Midbrain (tissue), 1 donor: ENCODE data around the gene FCAR.
"Not testable (repeated sequence)": the region's sequence is repeated elsewhere in the genome, so short reads cannot be mapped to it uniquely, and the experiment has no call there.

Experiments used
- DNase-seq: peaks from one replicate; lab custom pipeline; 2025; lab: John Stamatoyannopoulos, UW

FCAR gene

DNA sequence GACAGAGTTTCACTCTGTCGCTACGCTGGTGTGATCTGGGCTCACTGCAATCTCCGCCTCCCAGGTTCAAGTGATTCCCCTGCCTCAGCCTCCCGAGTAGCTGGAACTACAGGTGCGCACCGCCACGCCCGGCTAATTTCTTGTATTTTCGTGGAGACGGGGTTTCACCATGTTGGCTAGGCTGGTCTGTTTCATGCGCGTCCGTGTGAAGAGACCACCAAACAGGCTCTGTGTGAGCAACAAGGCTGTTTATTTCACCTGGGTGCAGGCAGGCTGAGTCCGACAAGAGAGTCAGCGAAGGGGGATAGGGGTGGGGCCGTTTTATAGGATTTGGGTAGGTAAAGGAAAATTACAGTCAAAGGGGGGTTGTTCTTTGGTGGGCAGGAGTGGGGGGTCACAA is 20.1 kb downstream of the FCAR start:
- DNase-seq = not testable (repeated sequence)

DNA sequence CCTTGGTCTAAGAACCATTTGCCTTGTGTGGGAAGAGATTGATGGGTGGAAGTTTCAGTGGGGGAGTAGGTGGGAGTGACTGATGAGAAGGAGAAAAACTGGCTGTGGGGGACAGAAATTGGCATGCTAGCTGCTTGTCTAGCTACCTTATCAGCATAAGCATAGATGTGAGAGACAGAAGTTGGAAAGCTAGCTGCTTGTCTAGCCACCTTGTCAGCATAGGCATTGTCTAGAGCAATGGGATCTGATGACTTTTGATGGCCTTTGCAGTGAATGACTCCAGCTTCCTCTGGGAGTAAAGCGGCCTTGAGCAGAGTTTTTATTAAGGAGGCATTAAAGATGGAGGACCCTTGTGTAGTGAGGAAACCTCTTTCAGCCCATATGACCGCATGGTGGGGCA is 22.0 kb downstream of the FCAR start:
- no peak for DNase-seq

DNA sequence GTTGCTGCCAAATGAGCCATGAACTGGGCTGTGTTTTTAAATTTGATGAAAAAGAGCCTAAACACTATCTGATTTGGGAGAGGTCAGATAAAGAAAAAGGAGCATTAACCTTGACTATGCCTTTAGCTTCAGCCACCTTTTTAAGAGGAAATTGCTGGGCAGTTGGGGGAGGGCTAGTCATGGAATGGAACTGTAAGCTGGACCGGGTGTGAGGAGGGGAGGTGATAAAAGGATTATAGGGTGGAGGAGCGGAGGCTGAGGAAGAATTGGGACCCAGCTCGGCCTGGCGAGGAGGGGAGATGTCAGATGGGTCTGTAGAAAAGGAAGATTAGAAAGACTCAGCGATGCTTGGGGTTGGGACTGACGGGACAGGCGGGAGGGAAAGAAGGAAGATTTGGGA is 24.6 kb downstream of the FCAR start:
- DNase-seq = not testable (repeated sequence)

- DNase-seq = not testable (repeated sequence)
These were observed 25.6 kb downstream of the FCAR start for GRCh38 chr19:54899646-54900045.

GRCh38 chr19:54901153-54901552 is 27.1 kb downstream of the FCAR start:
- not testable (repeated sequence) for DNase-seq

DNA sequence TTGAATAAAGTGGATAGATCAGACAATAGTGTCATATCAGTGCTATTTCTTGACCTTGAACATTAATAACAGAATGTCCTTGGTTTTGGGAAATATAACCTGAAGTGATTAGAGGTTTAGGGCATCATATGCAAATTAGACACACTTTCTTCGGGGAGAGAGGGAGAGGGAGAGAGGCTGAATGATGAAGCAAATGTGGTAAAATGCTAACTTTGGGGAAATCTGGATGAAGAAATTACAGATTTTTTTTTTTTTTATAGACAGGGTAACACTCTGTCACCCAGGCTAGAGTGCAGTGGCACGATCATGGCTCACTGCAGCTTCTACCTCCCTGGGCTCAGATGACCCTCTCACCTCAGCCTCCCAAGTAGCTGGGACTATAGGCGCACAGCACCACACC is 28.0 kb downstream of the FCAR start:
- no peak for DNase-seq

GRCh38 chr19:54903303-54903702 is 29.3 kb downstream of the FCAR start:
- no peak for DNase-seq

DNA sequence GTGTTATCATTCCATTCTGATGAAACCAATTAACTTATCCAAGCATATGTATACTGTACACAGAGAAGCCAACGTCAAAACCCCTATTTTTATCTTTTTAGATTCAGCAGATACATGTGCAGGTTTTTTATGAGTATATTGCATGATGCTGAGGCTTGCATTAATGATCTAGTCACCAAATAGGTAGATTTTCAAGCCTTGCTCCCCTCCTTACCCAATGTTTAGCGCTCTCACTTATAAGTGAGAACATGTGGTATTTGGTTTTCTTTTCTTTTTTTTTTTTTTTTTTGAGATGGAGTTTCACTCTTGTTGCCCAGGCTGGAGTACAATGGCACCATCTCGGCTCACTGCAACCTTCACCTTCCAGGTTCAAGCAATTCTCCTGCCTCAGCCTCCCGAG is 30.2 kb downstream of the FCAR start:
- not testable (repeated sequence) for DNase-seq

- DNase-seq = no peak
These were observed 31.4 kb downstream of the FCAR start for GRCh38 chr19:54905421-54905802.

DNA sequence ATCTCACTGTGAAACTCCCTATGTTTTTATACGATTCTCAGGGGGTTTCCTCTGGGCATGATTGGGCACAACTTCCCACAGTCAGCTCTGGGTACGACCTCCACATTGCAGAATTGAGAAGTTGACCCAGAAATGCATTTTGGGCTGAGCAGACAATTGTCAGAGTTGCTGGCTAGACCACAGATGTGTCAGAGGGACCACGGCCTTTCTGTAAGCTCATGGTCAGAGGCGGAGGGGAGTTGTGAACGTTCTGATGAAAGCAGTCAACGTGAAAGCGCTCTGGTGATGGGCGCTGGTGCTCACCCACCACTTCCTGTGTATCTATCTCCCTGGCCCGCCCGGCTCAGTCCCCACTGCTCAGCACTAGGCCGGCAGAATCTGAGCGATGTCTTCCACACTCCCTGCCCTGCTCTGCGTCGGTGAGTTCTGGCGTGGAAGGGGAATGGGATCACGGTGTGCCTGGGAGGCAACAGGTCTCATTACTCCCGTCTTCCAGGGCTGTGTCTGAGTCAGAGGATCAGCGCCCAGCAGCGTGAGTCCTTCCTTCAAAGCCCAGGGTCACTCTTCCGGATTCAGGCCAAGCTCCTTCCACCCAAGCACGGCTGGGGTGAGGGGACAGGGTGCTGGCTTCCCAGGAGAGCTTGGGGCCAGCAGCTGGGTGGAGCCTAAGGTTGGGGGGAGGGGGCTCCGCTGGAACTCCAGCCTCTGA is 31.9 kb downstream of the FCAR start, which contains the start of gene NCR1:
Gene NCR1, plus strand, starts transcription at position 346 of the 709 bp plus-strand sequence. Its CDS starts 40 bp downstream, at position 386.
- no peak for DNase-seq

GRCh38 chr19:54906819-54907218 is 32.8 kb downstream of the FCAR start:
- no peak for DNase-seq

DNA sequence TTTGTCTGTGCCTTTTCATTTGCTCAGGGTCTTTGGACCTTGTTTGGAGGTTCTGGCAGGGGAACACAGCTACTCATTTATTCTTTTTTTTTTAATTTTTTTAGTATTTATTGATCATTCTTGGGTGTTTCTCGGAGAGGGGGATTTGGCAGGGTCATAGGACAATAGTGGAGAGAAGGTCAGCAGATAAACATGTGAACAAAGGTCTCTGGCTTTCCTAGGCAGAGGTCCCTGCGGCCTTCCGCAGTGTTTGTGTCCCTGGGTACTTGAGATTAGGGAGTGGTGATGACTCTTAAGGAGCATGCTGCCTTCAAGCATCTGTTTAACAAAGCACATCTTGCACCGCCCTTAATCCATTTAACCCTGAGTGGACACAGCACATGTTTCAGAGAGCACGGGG is 33.9 kb downstream of the FCAR start:
- DNase-seq = not testable (repeated sequence)

DNA sequence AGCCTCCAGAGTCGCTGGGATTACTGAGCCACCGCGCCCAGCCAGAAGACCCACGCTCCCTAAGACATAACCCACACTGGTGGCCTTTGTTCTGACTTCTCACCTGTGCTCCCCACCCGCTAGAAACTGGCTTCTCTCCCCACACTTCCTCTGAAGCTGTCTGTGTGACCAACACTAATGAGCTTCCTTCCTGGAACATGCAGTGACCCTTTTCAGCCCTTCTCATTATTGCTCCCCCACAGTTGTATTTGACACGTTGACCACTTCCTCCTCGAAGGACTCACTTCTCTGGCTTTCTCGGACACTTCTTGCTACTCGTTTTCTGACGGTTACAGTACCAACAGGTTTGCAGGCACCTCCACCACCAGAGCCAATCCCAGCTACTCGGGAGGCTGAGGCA is 42.8 kb downstream of the FCAR start:
- DNase-seq = no peak

DNA sequence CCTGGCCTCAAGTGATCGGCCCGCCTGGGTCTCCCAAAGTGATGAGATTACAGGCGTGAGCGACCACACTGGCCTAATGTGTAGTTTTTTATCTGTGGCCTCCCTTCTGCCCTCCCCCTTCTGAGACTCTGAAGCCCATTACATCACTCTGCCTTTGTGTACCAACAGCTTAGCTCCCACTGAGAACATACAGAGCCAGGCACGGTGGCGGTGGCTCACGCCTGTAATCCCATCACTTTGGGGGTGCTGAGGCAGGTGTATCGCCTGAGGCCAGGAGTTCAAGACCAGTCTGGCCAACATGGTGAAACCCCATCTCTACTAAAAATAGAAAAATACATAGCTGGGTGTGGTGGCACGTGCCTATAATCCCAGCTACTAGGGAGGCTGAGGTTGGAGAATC is 44.5 kb downstream of the FCAR start:
- DNase-seq = no peak

GRCh38 chr19:54919646-54920563 is 45.9 kb downstream of the FCAR start:
- not testable (repeated sequence) for DNase-seq

GRCh38 chr19:54921082-54921481 is 47.0 kb downstream of the FCAR start:
- DNase-seq = no peak

GRCh38 chr19:54923276-54923675 is 49.2 kb downstream of the FCAR start:
- no peak for DNase-seq

- no peak for DNase-seq
These were observed 54.3 kb downstream of the FCAR start for GRCh38 chr19:54928299-54928698.

DNA sequence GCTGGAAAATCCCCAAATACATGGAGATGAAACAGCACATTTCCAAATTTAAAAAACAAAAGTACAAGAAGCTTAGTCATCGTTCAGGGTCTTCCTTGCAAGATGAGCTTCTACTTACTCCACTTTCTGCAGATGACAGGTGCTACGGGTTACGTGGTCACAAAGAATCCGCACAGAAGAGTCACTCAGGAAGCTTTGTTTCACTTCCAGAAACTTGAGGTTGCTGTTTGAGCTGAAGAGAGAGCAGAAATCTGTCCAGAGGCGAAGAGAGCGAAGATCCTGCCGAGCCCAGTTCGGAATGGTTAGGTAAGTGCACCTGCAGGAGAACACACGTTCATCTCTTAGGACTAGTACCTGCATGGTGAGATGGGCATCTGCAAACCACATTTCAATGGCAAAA is 63.9 kb downstream of the FCAR start:
- DNase-seq = no peak

DNA sequence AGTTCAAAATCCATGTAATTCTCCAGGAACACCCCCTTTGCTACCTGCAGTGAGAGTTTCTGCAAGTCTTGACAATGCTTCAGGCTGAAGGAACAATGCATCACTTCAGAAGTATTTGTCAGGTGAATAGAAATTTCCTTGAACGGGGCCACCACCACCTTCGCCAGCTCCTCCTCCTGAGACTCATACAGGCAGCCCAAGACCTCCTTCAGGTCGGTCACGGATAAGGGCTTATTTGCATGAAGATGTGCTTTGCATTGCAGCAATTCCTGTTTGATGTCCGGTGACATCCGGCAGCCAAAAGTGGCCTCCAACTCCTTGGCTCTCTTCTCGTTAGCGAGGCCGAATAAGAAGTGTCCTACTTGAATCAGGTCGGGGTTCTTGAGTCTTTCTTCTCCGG is 64.9 kb downstream of the FCAR start:
- no peak for DNase-seq

DNA sequence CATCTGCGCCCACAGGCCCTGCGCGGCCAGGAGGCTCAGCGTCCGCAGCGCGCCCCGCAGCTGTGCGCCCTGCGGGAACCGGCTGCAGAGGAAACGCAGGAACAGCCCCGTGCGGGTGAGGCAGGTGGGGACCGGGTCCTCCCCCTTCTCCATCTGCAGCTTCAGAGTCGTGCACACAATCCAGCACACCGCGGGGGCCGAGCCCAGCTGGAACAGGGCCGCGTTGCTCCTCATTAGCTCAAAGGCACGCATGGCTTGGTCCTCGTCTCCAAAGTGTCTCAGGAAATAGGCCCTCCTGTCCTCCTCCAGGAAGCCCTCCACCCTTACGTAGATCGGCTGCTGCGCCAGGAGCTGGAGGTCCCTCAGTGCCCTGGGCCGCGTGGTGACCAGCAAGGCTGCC is 65.5 kb downstream of the FCAR start:
- DNase-seq = not testable (repeated sequence)
